Measurements from ENCODE around the gene CACNA1B. TPM values are rescaled to one million over a fixed set of nuclear protein-coding genes. Genes with fewer than 3 reads are reported as not detected.
"Not testable (repeated sequence)": the region's sequence is repeated elsewhere in the genome, so short reads cannot be mapped to it uniquely, and the experiment has no call there.

The CACNA1B gene
- total and polyA plus RNA-seq, 11 donors, result 0.03 to 0.25 (median 0.13) TPM

- intact Hi-C loops (cut with DNase I), result no loop called here
- 62 to 80% (median 73%) methylated on average over 9 to 10 of the region's 10 CpGs for WGBS, 4 donors
- DNase-seq, result no peak
- TF ChIP-seq POLR2A (IDR thresholded peaks at IDR 0.05), result no peak
- TF ChIP-seq CTCF (IDR thresholded peaks at IDR 0.05), result no peak
- Histone ChIP-seq H3K4me3 (no peak overlapping the region), H3K4me1 (peaks cover 0 to 9% (median 0%) of the 10 kb centered on the region in 12 donors), H3K27me3 (peaks cover 21 to 40% (median 34%) of the 10 kb centered on the region in 9 donors), H3K9me3 (no peaks in the 10 kb centered on the region), H3K27ac (no peak overlapping the region), H3K36me3 (no peaks in the 10 kb centered on the region)
- ATAC-seq, result no peak
These were observed 3.5 kb downstream of the CACNA1B start for GRCh38 chr9:137880976-137881530.

- Histone ChIP-seq H3K27ac (no peak overlapping the region), H3K9me3 (no peaks in the 10 kb centered on the region), H3K4me1 (peaks cover 0 to 9% (median 0%) of the 10 kb centered on the region in 12 donors), H3K4me3 (no peak overlapping the region), H3K27me3 (peaks cover 18 to 32% (median 27%) of the 10 kb centered on the region in 9 donors), H3K36me3 (no peaks in the 10 kb centered on the region)
- ATAC-seq (no peak), DNase-seq (no peak)
- intact Hi-C loops (cut with DNase I), result no loop called here
- no peak for TF ChIP-seq POLR2A (IDR thresholded peaks at IDR 0.05)
- no peak for TF ChIP-seq CTCF (IDR thresholded peaks at IDR 0.05)
- WGBS, 4 donors, result 65 to 69% (median 67%) methylated on average over 16 to 19 of the region's 19 CpGs
These were observed 4.3 kb downstream of the CACNA1B start for GRCh38 chr9:137881591-137882505.

- Histone ChIP-seq H3K4me3 (no peak overlapping the region), H3K9me3 (no peaks in the 10 kb centered on the region), H3K4me1 (peaks cover 0 to 9% (median 0%) of the 10 kb centered on the region in 12 donors), H3K27me3 (peaks cover 13 to 28% (median 21%) of the 10 kb centered on the region in 9 donors), H3K27ac (no peak overlapping the region), H3K36me3 (no peaks in the 10 kb centered on the region)
- ATAC-seq (no peak), DNase-seq (no peak)
- TF ChIP-seq POLR2A (IDR thresholded peaks at IDR 0.05) (no peak), CTCF (IDR thresholded peaks at IDR 0.05) (no peak)
- WGBS, 4 donors, result 83 to 100% (median 87%) methylated on average over 2 to 10 of the region's 10 CpGs
- intact Hi-C loops (cut with DNase I), result no loop called here
These were observed 4.9 kb downstream of the CACNA1B start for GRCh38 chr9:137882506-137882821.

GRCh38 chr9:137883977-137884376 lies 6.4 kb downstream of the CACNA1B start:
- H3K4me1 ChIP-seq; H3K9me3 ChIP-seq; intact Hi-C loops (cut with DNase I); H3K36me3 ChIP-seq; H3K4me3 ChIP-seq; H3K27ac ChIP-seq; DNase-seq; ATAC-seq: not testable (repeated sequence)
- H3K27me3 ChIP-seq, result peaks cover 3 to 19% (median 12%) of the 10 kb centered on the region in 9 donors
- 71 to 89% methylated on average over 2 to 4 of the region's 6 CpGs; no CpG with 5 or more reads in 2 of the 4 donors for WGBS, 4 donors

GRCh38 chr9:137884547-137884946 lies 7.0 kb downstream of the CACNA1B start:
- 27 to 48% (median 33%) methylated on average over 5 to 6 of the region's 7 CpGs for WGBS, 4 donors
- ATAC-seq, result peak in 1 of 4 donors; percentile 42
- H3K9me3 ChIP-seq; DNase-seq; H3K4me1 ChIP-seq; H3K27ac ChIP-seq; H3K36me3 ChIP-seq; H3K4me3 ChIP-seq; intact Hi-C loops (cut with DNase I): not testable (repeated sequence)
- peaks cover 0 to 13% (median 6%) of the 10 kb centered on the region in 9 donors for H3K27me3 ChIP-seq

- H3K36me3 ChIP-seq; H3K4me1 ChIP-seq; H3K4me3 ChIP-seq; H3K9me3 ChIP-seq; intact Hi-C loops (cut with DNase I); H3K27me3 ChIP-seq; H3K27ac ChIP-seq; ATAC-seq; DNase-seq: not testable (repeated sequence)
- WGBS, 4 donors, result 74 to 94% (median 77%) methylated on average over 6 to 10 of the region's 12 CpGs
These were observed 7.5 kb downstream of the CACNA1B start for GRCh38 chr9:137885121-137885520.

- H3K9me3 ChIP-seq; H3K27ac ChIP-seq; DNase-seq; ATAC-seq; H3K4me1 ChIP-seq; intact Hi-C loops (cut with DNase I); H3K27me3 ChIP-seq; H3K36me3 ChIP-seq; H3K4me3 ChIP-seq: not testable (repeated sequence)
- WGBS, 4 donors, result 79 to 89% (median 85%) methylated on average over 5 to 12 of the region's 12 CpGs
These were observed 11.0 kb downstream of the CACNA1B start for GRCh38 chr9:137888621-137889020.

- DNase-seq; H3K9me3 ChIP-seq; ATAC-seq; H3K4me3 ChIP-seq; H3K27me3 ChIP-seq; H3K36me3 ChIP-seq; H3K4me1 ChIP-seq; H3K27ac ChIP-seq; intact Hi-C loops (cut with DNase I): not testable (repeated sequence)
- 67 to 88% (median 85%) methylated on average over 5 to 12 of the region's 14 CpGs; no CpG with 5 or more reads in 1 of the 4 donors for WGBS, 4 donors
These were observed 12.4 kb downstream of the CACNA1B start for GRCh38 chr9:137889966-137890365.
